ENCODE data around the gene NDUFV3. TPM values are rescaled to one million over a fixed set of nuclear protein-coding genes. Genes with fewer than 3 reads are reported as not detected.
"Not testable (repeated sequence)": the region's sequence is repeated elsewhere in the genome, so short reads cannot be mapped to it uniquely, and the experiment has no call there.

Gene NDUFV3
- total and polyA plus RNA-seq, 5 experiments from 2014 or later = 10.2 to 37.1 (median 27.2) TPM

DNA sequence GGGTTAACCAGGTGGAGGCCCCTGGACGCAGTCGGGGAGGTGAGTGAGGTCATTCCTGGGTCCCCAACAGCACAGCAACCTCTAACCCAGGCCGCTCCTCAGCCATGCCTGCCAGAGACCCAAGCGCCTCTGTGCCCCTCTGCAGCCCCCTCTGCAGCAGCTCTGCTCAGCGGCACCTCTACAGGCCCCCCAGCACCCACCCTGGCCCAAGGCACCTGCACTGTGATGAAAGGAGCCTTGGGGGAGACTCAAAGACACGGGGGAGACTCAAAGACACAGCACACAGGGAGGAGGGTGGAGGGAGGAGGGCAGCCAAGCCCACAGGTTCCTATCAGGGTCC lies 33.2 kb upstream of the NDUFV3 start:
- Mint-ChIP-seq H3K4me3 (no peak overlapping the region), H3K4me1 (peaks cover 2 to 34% (median 14%) of the 10 kb centered on the region in 4 donors), H3K9me3 (no peaks in the 10 kb centered on the region), H3K27ac (peak overlapping the region in 1 of 10 donors; percentile 24), H3K27me3 (no peaks in the 10 kb centered on the region), H3K36me3 (peaks cover 0 to 80% (median 18%) of the 10 kb centered on the region in 3 donors)
- POLR2A ChIA-PET = no interaction called here
- no peak for DNase-seq
- ATAC-seq = no peak

DNA sequence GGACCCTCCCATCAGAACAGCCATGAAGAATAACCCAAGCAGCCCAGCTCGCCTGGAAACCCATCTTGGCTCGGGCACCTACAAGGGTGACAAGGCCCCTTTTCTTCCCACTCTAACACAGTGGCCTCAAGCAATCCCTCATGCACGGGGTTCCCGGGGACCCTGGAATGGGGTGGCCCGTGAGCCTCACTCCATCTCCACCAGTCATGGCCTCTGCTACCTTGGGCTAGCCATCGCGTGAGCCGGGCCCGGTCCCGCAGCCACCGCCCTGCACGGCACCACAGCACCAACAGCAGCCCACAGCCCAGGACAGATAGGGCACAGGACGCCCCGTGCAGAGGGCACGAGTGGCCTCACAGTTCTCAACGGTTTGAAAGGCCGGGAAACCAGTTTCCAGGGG lies 32.8 kb upstream of the NDUFV3 start:
- H3K36me3 Mint-ChIP-seq = peaks cover 0 to 77% (median 18%) of the 10 kb centered on the region in 3 donors

DNA sequence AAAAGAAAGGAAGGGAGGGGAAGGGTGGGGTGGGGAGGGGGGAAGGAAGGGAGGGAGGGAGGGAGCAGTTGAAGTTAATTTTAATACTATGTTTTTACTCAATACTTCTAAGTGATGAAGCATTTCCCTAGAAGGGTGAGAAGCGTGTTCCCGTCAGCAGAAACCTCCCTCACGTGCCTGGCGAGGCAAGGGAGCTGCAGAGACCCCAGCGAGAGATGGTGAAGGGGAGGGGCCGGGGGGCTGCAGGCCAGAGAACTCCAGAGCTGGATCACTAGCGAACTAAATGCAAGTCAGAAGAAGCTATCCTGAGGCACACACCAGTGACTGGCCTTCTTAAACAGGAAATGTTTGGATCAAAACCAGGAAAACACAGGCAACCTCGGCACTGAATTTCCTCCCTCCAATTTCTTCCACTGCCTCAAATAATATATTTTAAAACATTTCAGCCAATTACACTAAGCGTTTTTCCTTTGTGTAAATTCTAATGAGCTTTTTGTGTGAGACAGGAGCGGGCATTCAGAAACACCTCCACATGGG lies 31.7 kb upstream of the NDUFV3 start:
- H3K36me3 Mint-ChIP-seq = peaks cover 0 to 69% (median 14%) of the 10 kb centered on the region in 3 donors
- H3K27me3 Mint-ChIP-seq = no peaks in the 10 kb centered on the region
- H3K4me3 Mint-ChIP-seq = no peak overlapping the region
- POLR2A ChIA-PET = no interaction called here
- peak overlapping the region in 1 of 10 donors; percentile 77 for H3K27ac Mint-ChIP-seq
- peaks cover 10 to 44% (median 19%) of the 10 kb centered on the region in 4 donors for H3K4me1 Mint-ChIP-seq
- ATAC-seq (no peak), DNase-seq (no peak)
- H3K9me3 Mint-ChIP-seq = no peaks in the 10 kb centered on the region

More for the DNA sequence above, 32.8 kb upstream of the NDUFV3 start:
- H3K27me3 Mint-ChIP-seq = no peaks in the 10 kb centered on the region
- no peaks in the 10 kb centered on the region for H3K9me3 Mint-ChIP-seq
- peak overlapping the region in 2 of 10 donors; percentile 7 to 77 for H3K27ac Mint-ChIP-seq
- peaks cover 4 to 36% (median 15%) of the 10 kb centered on the region in 4 donors for H3K4me1 Mint-ChIP-seq
- DNase-seq (no peak), ATAC-seq (no peak)
- H3K4me3 Mint-ChIP-seq = no peak overlapping the region
- POLR2A ChIA-PET = no interaction called here

DNA sequence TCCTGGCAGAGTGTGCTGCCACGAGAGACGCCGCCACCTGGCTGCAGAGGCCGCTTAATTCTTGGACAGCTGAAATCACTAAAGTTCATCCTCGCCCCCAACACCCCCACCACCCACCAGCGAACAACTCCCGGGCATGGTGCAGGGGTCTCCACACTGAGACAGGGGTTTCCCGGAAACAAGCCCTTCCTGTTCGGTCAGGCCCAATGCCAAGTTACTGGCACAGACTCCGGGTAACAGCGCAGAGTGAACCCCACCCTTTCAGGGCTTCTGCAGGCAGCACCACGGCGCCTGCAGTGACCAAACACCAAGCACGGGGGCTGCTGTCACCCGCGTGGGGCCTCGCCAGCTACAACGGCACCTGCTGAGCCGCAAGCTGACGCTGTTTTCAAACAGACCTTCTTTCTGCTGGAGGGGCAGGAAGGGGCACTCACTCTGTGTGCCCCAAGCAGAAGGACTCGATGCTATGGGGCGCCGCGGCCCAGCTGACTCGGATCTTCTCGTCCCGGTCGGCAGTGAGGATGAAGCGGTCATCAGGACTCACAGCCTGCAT lies 31.2 kb upstream of the NDUFV3 start:
- Mint-ChIP-seq H3K9me3 (no peaks in the 10 kb centered on the region), H3K27me3 (no peaks in the 10 kb centered on the region), H3K4me3 (no peak overlapping the region), H3K4me1 (peaks cover 10 to 44% (median 24%) of the 10 kb centered on the region in 4 donors), H3K27ac (no peak overlapping the region), H3K36me3 (peaks cover 0 to 68% (median 12%) of the 10 kb centered on the region in 3 donors)
- no peak for DNase-seq
- POLR2A ChIA-PET = no interaction called here
- no peak for ATAC-seq

DNA sequence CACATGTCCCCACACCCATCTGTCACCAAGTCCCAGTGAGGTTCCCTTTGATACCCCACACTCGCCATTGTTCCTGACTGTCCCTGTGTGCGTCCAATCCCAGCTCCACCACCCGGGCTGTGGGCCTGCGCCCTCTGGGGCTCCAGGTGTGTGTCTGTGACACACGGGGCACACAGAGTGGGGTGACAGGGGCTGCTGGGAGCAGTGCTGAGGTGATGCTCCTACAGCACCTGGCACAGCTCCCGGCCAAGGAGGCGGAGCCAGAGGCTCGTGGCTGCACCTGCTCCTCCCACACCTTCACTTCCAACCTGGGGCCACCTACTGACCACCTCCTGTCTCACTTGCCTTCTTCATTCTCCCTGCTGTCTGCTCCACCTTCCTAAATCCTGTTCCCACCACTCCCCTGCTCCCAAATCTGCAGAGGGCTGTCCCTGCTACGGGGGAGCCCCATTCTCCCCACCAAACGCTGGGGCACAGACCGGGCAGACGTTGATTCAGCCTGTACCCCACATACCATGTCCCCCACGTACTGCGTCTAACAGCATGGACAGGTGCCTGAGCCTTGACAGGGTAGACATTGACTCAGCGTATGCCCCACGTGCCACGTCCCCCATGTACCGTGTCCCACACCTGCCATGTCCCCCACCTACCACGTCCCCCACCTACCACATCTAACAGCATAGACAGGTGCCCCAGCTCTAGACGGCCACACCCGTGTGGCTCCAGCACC lies 30.2 kb upstream of the NDUFV3 start:
- Mint-ChIP-seq H3K4me3 (no peak overlapping the region), H3K27ac (peak overlapping the region in 4 of 10 donors; percentile 37 to 78 (median 48)), H3K9me3 (no peaks in the 10 kb centered on the region), H3K36me3 (peaks cover 0 to 68% (median 9%) of the 10 kb centered on the region in 3 donors), H3K4me1 (peaks cover 10 to 36% (median 23%) of the 10 kb centered on the region in 4 donors), H3K27me3 (no peaks in the 10 kb centered on the region)
- ATAC-seq (no peak), DNase-seq (no peak)
- POLR2A ChIA-PET = no interaction called here

DNA sequence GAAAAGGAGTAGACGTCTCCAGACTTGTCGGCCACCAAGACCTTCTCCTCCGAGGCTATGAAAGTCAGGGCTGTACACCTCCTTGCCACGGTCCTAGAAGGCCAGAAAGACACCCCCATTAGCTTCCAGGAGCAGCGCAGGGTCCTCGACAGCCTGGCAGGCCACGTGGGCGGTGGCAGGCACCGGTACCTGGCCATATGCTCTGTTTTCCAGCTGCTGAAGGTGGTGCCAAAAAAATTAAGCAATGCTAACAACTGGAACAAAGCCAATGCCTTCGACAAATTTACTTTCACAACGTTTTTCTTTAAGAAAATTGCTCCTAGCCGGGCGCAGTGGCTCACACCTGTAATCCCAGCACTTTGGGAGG lies 29.6 kb upstream of the NDUFV3 start:
- POLR2A ChIA-PET = interaction anchor here (0.7 kb wide), 1 partner anchor 9 kb away, joined by 4 read pairs; no protein-coding TSS in a partner anchor
- Mint-ChIP-seq H3K4me1 (peaks cover 10 to 35% (median 25%) of the 10 kb centered on the region in 4 donors), H3K27me3 (no peaks in the 10 kb centered on the region), H3K9me3 (no peaks in the 10 kb centered on the region), H3K36me3 (peaks cover 0 to 68% (median 6%) of the 10 kb centered on the region in 3 donors), H3K27ac (peak overlapping the region in 1 of 10 donors; percentile 78), H3K4me3 (no peak overlapping the region)
- no peak for DNase-seq
- no peak for ATAC-seq

DNA sequence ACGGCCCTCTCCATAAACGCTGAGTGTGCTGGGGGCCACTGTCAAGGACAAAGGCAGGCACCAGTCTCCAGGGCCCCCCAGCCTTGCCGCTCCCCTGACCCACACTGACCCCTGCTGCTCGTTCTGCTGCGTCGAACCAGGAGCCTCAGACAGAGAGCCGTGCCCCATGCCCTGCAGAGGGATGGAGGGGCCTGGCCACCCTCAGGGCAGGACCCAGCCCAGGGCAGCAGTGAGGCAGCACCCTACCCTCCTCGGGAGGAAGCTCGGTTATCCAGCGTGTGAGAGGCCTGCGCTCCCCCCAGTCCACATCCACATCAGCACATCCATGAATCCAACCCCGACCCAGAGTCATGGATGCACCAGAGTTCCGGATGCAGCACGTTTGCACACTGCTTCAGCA lies 28.8 kb upstream of the NDUFV3 start:
- ATAC-seq (no peak), DNase-seq (no peak)
- POLR2A ChIA-PET = interaction anchor here (1.0 kb wide), 1 partner anchor 29 kb away, joined by 3 read pairs; no protein-coding TSS in a partner anchor
- Mint-ChIP-seq H3K27ac (peak overlapping the region in 1 of 10 donors; percentile 20), H3K27me3 (no peaks in the 10 kb centered on the region), H3K9me3 (no peaks in the 10 kb centered on the region), H3K4me3 (no peak overlapping the region), H3K36me3 (peaks cover 0 to 68% (median 0%) of the 10 kb centered on the region in 3 donors), H3K4me1 (peaks cover 10 to 33% (median 24%) of the 10 kb centered on the region in 4 donors)

DNA sequence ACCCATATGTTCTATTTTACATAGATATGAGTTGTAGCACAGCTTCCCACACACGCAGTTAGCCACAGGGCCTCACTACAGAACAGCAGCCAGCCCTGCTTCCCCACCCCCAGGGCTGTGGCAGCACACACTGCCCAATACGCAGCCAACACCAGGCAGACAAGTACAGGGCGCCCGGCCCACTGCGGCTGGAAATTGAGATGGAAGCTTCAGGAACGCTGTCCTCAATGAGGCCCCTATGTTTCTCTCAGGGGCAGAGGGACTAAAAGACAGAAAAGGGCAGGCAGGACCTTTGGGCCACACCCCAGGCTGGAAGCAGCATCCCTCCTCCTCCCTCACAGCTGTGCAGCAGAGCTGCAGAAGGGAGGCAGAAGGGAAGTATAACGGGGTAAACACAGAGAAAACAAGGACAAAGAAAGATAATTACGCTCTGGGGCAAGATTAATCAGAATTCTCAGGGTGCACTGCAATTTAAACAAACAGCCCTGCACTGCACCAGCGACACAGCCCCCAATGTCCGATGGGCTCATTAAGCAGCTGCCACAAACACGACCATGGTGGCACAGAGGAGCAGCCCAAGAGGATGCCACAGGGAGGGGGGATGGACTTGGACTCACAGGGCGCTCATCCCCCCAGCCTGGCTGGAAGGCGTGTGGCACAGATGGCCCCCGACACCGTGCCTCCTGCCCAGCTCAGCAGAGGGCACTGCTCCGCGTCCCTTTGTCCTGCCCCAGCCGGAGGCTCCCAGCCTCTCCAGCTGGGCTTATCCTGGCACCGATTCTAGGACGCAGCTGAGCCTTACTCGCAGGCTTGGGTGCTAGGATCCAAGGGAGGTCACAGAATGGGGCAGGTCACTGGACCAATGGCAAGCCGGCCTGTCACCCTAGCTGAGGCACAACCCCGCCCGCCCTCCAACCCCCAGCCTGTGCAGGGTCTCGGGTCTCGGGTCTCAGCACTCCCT lies 28.0 kb upstream of the NDUFV3 start:
- no peak for ATAC-seq
- H3K27ac Mint-ChIP-seq = peak overlapping the region in 6 of 10 donors; percentile 9 to 75 (median 56)
- no peak for DNase-seq
- H3K36me3 Mint-ChIP-seq = peaks cover 0 to 71% (median 0%) of the 10 kb centered on the region in 3 donors
- no peak overlapping the region for H3K4me3 Mint-ChIP-seq
- POLR2A ChIA-PET = interaction anchor here (1.0 kb wide), 1 partner anchor 29 kb away, joined by 3 read pairs; no protein-coding TSS in a partner anchor
- H3K9me3 Mint-ChIP-seq = no peaks in the 10 kb centered on the region
- peaks cover 10 to 35% (median 24%) of the 10 kb centered on the region in 4 donors for H3K4me1 Mint-ChIP-seq
- H3K27me3 Mint-ChIP-seq = no peaks in the 10 kb centered on the region

DNA sequence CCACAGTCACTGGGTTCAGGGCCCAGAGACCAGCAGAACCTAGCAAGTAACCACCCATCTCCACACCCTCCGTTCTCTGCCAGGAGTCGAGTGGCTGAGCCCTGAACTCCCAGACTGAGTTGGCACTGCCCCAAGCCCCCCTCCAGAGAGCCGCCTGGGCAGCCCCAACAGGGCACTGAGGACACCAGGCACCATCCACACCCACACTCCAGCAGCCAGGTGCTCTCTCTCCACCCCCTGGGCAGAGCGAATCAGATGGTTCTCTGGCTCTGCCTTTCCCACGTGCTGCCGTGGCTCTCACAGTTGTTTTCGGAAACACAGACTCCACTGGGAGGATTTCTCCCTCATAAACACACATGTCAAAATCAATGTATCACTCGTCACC lies 27.3 kb upstream of the NDUFV3 start:
- H3K4me1 Mint-ChIP-seq = peaks cover 10 to 36% (median 24%) of the 10 kb centered on the region in 4 donors
- H3K27me3 Mint-ChIP-seq = no peaks in the 10 kb centered on the region
- peaks cover 0 to 73% (median 0%) of the 10 kb centered on the region in 3 donors for H3K36me3 Mint-ChIP-seq
- POLR2A ChIA-PET = no interaction called here
- no peaks in the 10 kb centered on the region for H3K9me3 Mint-ChIP-seq
- ATAC-seq = no peak
- peak overlapping the region in 4 of 10 donors; percentile 15 to 63 (median 44) for H3K27ac Mint-ChIP-seq
- H3K4me3 Mint-ChIP-seq = no peak overlapping the region
- DNase-seq = no peak

DNA sequence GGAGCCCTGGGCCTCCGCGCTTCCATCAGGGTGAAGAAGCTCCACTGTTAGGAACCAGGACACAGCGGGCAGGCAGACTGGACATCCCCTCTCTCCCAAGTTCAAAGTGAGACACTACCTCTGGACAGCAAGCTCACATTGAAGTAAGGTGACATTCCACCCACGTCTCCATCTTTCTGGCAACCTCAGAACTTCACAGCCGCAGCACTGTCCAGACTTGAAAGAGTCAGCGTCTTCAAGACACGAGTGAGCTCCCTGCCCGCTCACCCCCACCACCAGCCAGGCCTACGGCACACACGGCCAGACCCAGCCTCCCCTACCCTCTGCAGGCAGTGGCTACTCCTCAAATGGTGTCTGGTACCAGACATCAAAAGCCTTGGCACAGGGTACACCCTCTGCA lies 24.9 kb upstream of the NDUFV3 start:
- Mint-ChIP-seq H3K36me3 (peaks cover 0 to 82% (median 7%) of the 10 kb centered on the region in 3 donors), H3K4me3 (no peak overlapping the region), H3K27ac (peak overlapping the region in 1 of 10 donors; percentile 13), H3K27me3 (no peaks in the 10 kb centered on the region), H3K9me3 (no peaks in the 10 kb centered on the region), H3K4me1 (peaks cover 10 to 40% (median 20%) of the 10 kb centered on the region in 4 donors)
- ATAC-seq (no peak), DNase-seq (no peak)
- POLR2A ChIA-PET = no interaction called here

DNA sequence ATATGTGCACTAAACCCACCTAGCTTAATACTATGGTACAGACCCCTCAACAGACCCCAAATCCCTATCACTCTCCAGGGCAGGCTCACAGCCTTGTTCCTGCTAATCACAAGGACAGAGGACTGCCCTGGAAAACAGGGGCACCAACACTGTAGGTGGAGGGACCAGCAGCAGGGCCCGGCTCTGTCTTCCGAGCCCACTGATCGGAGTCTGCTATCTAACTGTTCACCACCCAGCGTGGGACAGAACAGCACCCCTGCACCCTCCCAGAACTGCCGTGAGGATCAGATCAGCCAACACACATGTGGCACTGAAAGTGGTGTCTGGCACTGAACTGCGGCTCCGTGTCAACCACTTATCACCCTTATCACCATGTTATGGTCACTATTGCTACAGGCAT lies 20.0 kb upstream of the NDUFV3 start:
- POLR2A ChIA-PET = interaction anchor here (1.3 kb wide), 1 partner anchor 9 kb away, joined by 4 read pairs; no protein-coding TSS in a partner anchor
- no peaks in the 10 kb centered on the region for H3K9me3 Mint-ChIP-seq
- DNase-seq = no peak
- H3K27ac Mint-ChIP-seq = peak overlapping the region in 2 of 10 donors; percentile 21 to 51
- no peak overlapping the region for H3K4me3 Mint-ChIP-seq
- H3K4me1 Mint-ChIP-seq = peaks cover 3 to 24% (median 6%) of the 10 kb centered on the region in 4 donors
- no peaks in the 10 kb centered on the region for H3K27me3 Mint-ChIP-seq
- no peak for ATAC-seq
- peaks cover 0 to 88% (median 11%) of the 10 kb centered on the region in 3 donors for H3K36me3 Mint-ChIP-seq

DNA sequence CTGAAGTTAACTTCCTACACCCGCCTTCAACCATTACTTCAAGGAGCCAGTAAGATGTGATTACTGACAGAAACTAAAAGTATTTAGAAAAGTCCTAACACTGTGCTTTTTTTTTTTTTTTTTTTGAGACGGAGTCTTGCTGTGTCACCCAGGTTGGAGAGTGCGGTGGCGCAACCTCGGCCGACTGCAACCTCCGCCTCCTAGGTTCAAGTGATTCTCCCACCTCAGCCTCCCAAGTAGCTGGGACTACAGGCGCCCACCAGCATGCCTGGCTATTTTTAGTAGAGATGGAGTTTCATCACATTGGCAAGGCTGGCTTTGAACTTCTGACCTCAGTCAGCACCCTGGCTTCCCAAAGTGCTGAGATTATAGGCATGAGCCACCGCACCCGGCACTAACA lies 17.3 kb upstream of the NDUFV3 start:
- H3K27ac Mint-ChIP-seq, H3K27me3 Mint-ChIP-seq, ATAC-seq, H3K9me3 Mint-ChIP-seq, DNase-seq, H3K4me3 Mint-ChIP-seq, POLR2A ChIA-PET: not testable (repeated sequence)
- Mint-ChIP-seq H3K4me1 (peaks cover 16 to 36% (median 25%) of the 10 kb centered on the region in 4 donors), H3K36me3 (peaks cover 0 to 61% (median 11%) of the 10 kb centered on the region in 3 donors)
